Uterus (tissue), 2 donors: ENCODE data around the gene NKX1-1.

Experiments used
- POLR2A ChIP-seq, 2 donors: fragments of 450-650 bp; IDR thresholded peaks; one replicate each; pipeline ENCODE4 v1.6.1; 2016; ENCODE audit warnings: antibody characterized with exemption in 2 of 2, mild to moderate bottlenecking in 1 of 2, moderate library complexity in 1 of 2
- TF ChIP-seq, protein P1 (sequence below), 4 experiments: fragments of 200-600 bp in 2 of 4; fragments of 450-650 bp in 2 of 4; sonication (generic) in 2 of 4; IDR thresholded peaks; one replicate each; pipeline ENCODE4 v1.5.1; 2016 to 2019; ENCODE audit warnings: antibody characterized with exemption in 4 of 4, mild to moderate bottlenecking in 2 of 4, moderate library complexity in 1 of 4

- TF ChIP-seq, protein P1, sequence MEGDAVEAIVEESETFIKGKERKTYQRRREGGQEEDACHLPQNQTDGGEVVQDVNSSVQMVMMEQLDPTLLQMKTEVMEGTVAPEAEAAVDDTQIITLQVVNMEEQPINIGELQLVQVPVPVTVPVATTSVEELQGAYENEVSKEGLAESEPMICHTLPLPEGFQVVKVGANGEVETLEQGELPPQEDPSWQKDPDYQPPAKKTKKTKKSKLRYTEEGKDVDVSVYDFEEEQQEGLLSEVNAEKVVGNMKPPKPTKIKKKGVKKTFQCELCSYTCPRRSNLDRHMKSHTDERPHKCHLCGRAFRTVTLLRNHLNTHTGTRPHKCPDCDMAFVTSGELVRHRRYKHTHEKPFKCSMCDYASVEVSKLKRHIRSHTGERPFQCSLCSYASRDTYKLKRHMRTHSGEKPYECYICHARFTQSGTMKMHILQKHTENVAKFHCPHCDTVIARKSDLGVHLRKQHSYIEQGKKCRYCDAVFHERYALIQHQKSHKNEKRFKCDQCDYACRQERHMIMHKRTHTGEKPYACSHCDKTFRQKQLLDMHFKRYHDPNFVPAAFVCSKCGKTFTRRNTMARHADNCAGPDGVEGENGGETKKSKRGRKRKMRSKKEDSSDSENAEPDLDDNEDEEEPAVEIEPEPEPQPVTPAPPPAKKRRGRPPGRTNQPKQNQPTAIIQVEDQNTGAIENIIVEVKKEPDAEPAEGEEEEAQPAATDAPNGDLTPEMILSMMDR (IDR thresholded peaks at IDR 0.05): no peak
- TF ChIP-seq POLR2A (IDR thresholded peaks at IDR 0.05): no peak
These were observed 44.8 kb downstream of the NKX1-1 start for GRCh38 chr4:1361431-1361830.
